B cell (primary cell): ENCODE data around the gene FBXO10. TPM values are rescaled to one million over a fixed set of nuclear protein-coding genes. Genes with fewer than 3 reads are reported as not detected.

Experiments
- ATAC-seq: fragments of 200-7000 bp; cut with Tn5 transposase; one replicate; pipeline ENCODE4 v1.10.0; 2021; ENCODE audit warnings: low read depth, mild to moderate bottlenecking, moderate number of reproducible peaks, moderate library complexity
- CTCF ChIA-PET: fragments of 350-600 bp; sonication (Branson Sonifier 250); formaldehyde crosslinking; loops from one replicate; lab custom pipeline; 2021; ENCODE audit warnings: antibody characterized with exemption, inconsistent platforms; lab: Charles Lee
- POLR2A ChIA-PET: fragments of 350-600 bp; sonication (Branson Sonifier 250); formaldehyde crosslinking; loops from one replicate; lab custom pipeline; 2021; ENCODE audit warnings: antibody characterized with exemption; lab: Charles Lee
- DNase-seq: peaks from one replicate; pipeline ENCODE4 v3.0.0; 2013
- H2AFZ ChIP-seq: 2 replicates; pipeline ENCODE4 v1.6.1; 2012; ENCODE audit warnings: mild to moderate bottlenecking, low read depth, low read length; ENCODE audit not compliant: insufficient read depth, poor library complexity, severe bottlenecking
- H3K27ac ChIP-seq, 2 donors: 1 replicate in 1 of 2; 2 replicates in 1 of 2; pipeline ENCODE4 v1.5.1; 2012 to 2013; ENCODE audit warnings: low read length in 2 of 2, mild to moderate bottlenecking in 2 of 2, moderate library complexity in 1 of 2
- H3K27me3 ChIP-seq, 4 experiments: fragments of 200-600 bp in 1 of 4; sonication (generic) in 1 of 4; replicated peaks in 1 of 4; 1 replicate in 2 of 4; 2 replicates in 2 of 4; pipeline versions ENCODE4 v1.6.1 to v1.7.0; 2013 to 2016; ENCODE audit warnings: low read length in 3 of 4, mild to moderate bottlenecking in 2 of 4, mixed read lengths in 1 of 4, moderate library complexity in 1 of 4; ENCODE audit not compliant: insufficient read depth in 4 of 4, control insufficient read depth in 3 of 4; ENCODE audit errors: control extremely low read depth in 1 of 4
- H3K36me3 ChIP-seq, 2 experiments: replicated peaks in 1 of 2; 1 replicate in 1 of 2; 2 replicates in 1 of 2; pipeline versions ENCODE4 v1.6.1 to v1.7.1; 2013; ENCODE audit warnings: low read length in 1 of 2; ENCODE audit not compliant: insufficient read depth in 2 of 2, control insufficient read depth in 1 of 2; ENCODE audit errors: control extremely low read depth in 1 of 2, extremely low read depth in 1 of 2
- H3K4me1 ChIP-seq, 2 donors: fragments of 200-600 bp in 1 of 2; sonication (generic) in 1 of 2; 1 replicate in 1 of 2; 2 replicates in 1 of 2; pipeline versions ENCODE4 v1.5.1 to v1.6.1; 2013 to 2017; ENCODE audit warnings: low read length in 2 of 2; ENCODE audit not compliant: control insufficient read depth in 2 of 2, insufficient read depth in 2 of 2
- H3K4me2 ChIP-seq: replicated peaks from 2 replicates; pipeline ENCODE3; 2012; ENCODE audit warnings: mild to moderate bottlenecking, low read depth, low read length; ENCODE audit not compliant: poor library complexity, severe bottlenecking
- H3K4me3 ChIP-seq, 5 experiments: fragments of 200-600 bp in 1 of 5; sonication (generic) in 1 of 5; 1 replicate in 3 of 5; 2 replicates in 2 of 5; pipeline versions ENCODE4 v1.5.1 to v1.7.0; 2011 to 2016; ENCODE audit warnings: low read length in 4 of 5, mild to moderate bottlenecking in 4 of 5, low read depth in 2 of 5, control low read depth in 1 of 5, moderate library complexity in 1 of 5; ENCODE audit not compliant: insufficient read depth in 1 of 5; ENCODE audit errors: control extremely low read depth in 1 of 5, extremely low read depth in 1 of 5
- H3K79me2 ChIP-seq: fragments of 200-600 bp; sonication (generic); one replicate; pipeline ENCODE4 v1.6.0; 2016; ENCODE audit warnings: low read length; ENCODE audit not compliant: control insufficient read depth, insufficient read depth
- H3K9ac ChIP-seq: fragments of 200-600 bp; sonication (generic); 2 replicates; pipeline ENCODE4 v1.6.1; 2017; ENCODE audit warnings: mild to moderate bottlenecking, low read length, moderate library complexity
- H3K9me3 ChIP-seq, 3 donors: one replicate each; pipeline versions ENCODE4 v1.6.1 to v1.7.1; 2013; ENCODE audit warnings: low read length in 2 of 3; ENCODE audit not compliant: control insufficient read depth in 2 of 3, insufficient read depth in 1 of 3; ENCODE audit errors: control extremely low read depth in 1 of 3
- H4K20me1 ChIP-seq: 2 replicates; pipeline ENCODE4 v1.6.0; 2012; ENCODE audit warnings: mild to moderate bottlenecking, low read length; ENCODE audit not compliant: insufficient read depth, control insufficient read depth, poor library complexity, severe bottlenecking
- H3K27ac Mint-ChIP-seq: one replicate; pipeline ENCODE4 v1.8.0; 2021; ENCODE audit warnings: mixed read lengths
- H3K27me3 Mint-ChIP-seq: one replicate; pipeline ENCODE4 v1.8.0; 2021; ENCODE audit warnings: mixed read lengths
- H3K4me1 Mint-ChIP-seq: one replicate; pipeline ENCODE4 v1.8.0; 2021; ENCODE audit warnings: mixed read lengths
- H3K4me3 Mint-ChIP-seq: one replicate; pipeline ENCODE4 v1.8.0; 2021; ENCODE audit warnings: mixed read lengths
- H3K9me3 Mint-ChIP-seq: one replicate; pipeline ENCODE4 v1.8.0; 2022; ENCODE audit warnings: mixed read lengths; ENCODE audit not compliant: insufficient read depth
- EZH2 ChIP-seq: IDR thresholded peaks from 2 replicates; pipeline ENCODE4 v1.6.1; 2012; ENCODE audit warnings: borderline replicate concordance, low read depth, mild to moderate bottlenecking, moderate library complexity, low read length; ENCODE audit not compliant: insufficient read depth, poor library complexity, severe bottlenecking
- WGBS: methylation state at CpG from one replicate; pipeline ENCODE4 v1.1.5; 2013; ENCODE audit warnings: missing lambda C conversion rate; ENCODE audit not compliant: insufficient coverage; 5-methylcytosine and 5-hydroxymethylcytosine counted together
- intact Hi-C: fragments of 100-400 bp; cut with micrococcal nuclease; formaldehyde crosslinking; loops from one replicate; pipeline ENCODE4 v1.10.0; 2022
- polyA plus RNA-seq: library from polyadenylated mRNA; depleted of rRNA; stranded (reverse); fragments of >200 nt; gene quantifications from 2 replicates; pipeline ENCODE4 v1.2.3, GENCODE V29; 2012
- total RNA-seq, 2 donors: library from RNA; stranded (reverse); fragments of 120-200 nt in 1 of 2; gene quantifications; 1 replicate in 1 of 2; 2 replicates in 1 of 2; pipeline versions ENCODE4 v1.2.3 to v1.2.4, GENCODE V29; 2013 to 2022
- TF ChIP-seq, protein P1 (sequence below): fragments of 200-600 bp; IDR thresholded peaks from one replicate; pipeline ENCODE4 v1.8.0; 2022; ENCODE audit warnings: antibody characterized with exemption, mild to moderate bottlenecking

The FBXO10 gene
- total and polyA plus RNA-seq, 2 donors (not counting 1 experiment from before 2014, with no cell fraction given), result 18.6 to 67.3 TPM

DNA sequence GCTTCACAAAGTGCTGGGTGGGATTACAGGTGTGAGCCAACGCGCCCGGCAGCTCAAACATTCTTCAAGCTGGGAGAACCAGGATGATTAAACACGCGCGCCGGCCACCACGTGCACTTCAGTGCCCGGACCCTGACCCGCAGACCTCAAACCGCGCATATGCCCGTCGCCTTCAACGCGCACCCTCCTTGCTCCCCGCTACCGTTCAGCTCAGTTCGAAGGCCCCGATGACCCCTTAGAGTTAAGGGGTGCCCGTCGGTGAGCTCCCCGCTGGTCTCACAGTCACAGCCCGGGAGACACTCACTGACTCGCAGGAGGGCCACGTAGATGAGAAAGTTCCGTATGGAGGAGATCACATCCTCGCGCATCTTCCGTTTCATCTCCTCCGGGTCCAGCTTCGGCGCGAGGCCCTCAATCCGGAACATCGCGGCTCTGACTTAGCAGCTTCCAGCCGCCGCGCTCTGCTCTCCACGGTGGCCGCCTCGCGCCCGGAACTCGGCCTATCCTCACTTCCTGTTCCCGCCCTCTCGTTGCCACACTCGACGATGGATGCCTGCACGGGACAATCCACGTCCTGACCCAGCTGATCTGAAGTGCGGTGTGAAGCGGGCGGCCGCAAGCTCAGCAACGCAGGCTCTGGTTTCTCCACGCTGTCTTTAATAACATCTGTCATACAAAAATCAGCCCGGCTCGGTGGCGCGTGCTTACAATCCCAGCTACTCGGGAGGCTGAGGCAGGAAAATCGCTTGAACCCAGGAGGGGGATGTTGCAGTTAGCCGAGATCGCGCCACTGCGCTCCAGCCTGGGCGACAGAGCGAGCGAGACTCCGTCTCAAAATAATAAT, 16.1 kb upstream of the FBXO10 start, which contains the start of gene TOMM5:
TOMM5 (minus strand) TSS at position 490 of the 844 bp plus-strand sequence; CDS start at position 425, 65 bp downstream.
- Histone ChIP-seq H3K36me3 (peaks cover 0 to 18% of the 10 kb centered on the region in 2 experiments), H2AFZ (peak within 1 kb of the TSS; percentile 97), H3K4me1 (peaks cover 23 to 36% of the 10 kb centered on the region in 2 donors), H3K9ac (peak within 1 kb of the TSS; percentile 96), H3K79me2 (peaks cover 27% of the 10 kb centered on the region), H3K27ac (peak within 1 kb of the TSS; percentile 71 to 83), H3K9me3 (no peaks in the 10 kb centered on the region), H4K20me1 (peaks cover 3% of the 10 kb centered on the region), H3K4me3 (peak within 1 kb of the TSS; percentile 87 to 100 (median 97)), H3K27me3 (peaks cover 0 to 5% (median 0%) of the 10 kb centered on the region in 4 experiments), H3K4me2 (peak within 1 kb of the TSS; percentile 95)
- Mint-ChIP-seq H3K4me1 (peaks cover 46% of the 10 kb centered on the region), H3K9me3 (no peaks in the 10 kb centered on the region), H3K4me3 (peak within 1 kb of the TSS; percentile 99), H3K27ac (peak within 1 kb of the TSS; percentile 96), H3K27me3 (peaks cover 4% of the 10 kb centered on the region)
- no peak for TF ChIP-seq EZH2
- TF ChIP-seq, protein P1, sequence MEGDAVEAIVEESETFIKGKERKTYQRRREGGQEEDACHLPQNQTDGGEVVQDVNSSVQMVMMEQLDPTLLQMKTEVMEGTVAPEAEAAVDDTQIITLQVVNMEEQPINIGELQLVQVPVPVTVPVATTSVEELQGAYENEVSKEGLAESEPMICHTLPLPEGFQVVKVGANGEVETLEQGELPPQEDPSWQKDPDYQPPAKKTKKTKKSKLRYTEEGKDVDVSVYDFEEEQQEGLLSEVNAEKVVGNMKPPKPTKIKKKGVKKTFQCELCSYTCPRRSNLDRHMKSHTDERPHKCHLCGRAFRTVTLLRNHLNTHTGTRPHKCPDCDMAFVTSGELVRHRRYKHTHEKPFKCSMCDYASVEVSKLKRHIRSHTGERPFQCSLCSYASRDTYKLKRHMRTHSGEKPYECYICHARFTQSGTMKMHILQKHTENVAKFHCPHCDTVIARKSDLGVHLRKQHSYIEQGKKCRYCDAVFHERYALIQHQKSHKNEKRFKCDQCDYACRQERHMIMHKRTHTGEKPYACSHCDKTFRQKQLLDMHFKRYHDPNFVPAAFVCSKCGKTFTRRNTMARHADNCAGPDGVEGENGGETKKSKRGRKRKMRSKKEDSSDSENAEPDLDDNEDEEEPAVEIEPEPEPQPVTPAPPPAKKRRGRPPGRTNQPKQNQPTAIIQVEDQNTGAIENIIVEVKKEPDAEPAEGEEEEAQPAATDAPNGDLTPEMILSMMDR, result no peak
- WGBS, result under 1% methylated on average over 58 of the region's 72 CpGs
- intact Hi-C loops, result loop anchor here (1.0 to 10.0 kb wide), 9 partner anchors 10 to 1018 kb away; partner anchors contain the start of genes DCAF10, GRHPR, MELK and POLR1E
- POLR2A ChIA-PET, result interaction anchor here (0.6 to 2.3 kb wide), 7 partner anchors 16 to 208 kb away, joined by 3 to 17 read pairs (median 5); partner anchors contain the start of genes DCAF10, FBXO10, POLR1E and ZBTB5
- peak; percentile 93 for DNase-seq
- peak; percentile 96 for ATAC-seq
- CTCF ChIA-PET, result interaction anchor here (0.5 to 8.8 kb wide), 12 partner anchors 13 to 181 kb away, joined by 3 to 101 read pairs (median 4); partner anchors contain the start of gene FBXO10
